Mammary epithelial cell (primary cell): Measurements from ENCODE around the gene CST9.

ENCODE experiments used
- CTCF ChIP-seq, 2 donors: IDR thresholded peaks in 1 of 2; conservative IDR thresholded peaks in 1 of 2; 2 replicates each; pipeline ENCODE4 v1.5.1; 2011 to 2012; ENCODE audit warnings: inconsistent platforms in 2 of 2, low read length in 2 of 2, mild to moderate bottlenecking in 2 of 2, control low read depth in 1 of 2, low read depth in 1 of 2; ENCODE audit not compliant: insufficient read depth in 1 of 2; ENCODE audit errors: extremely low read depth in 1 of 2
- EZH2 ChIP-seq: IDR thresholded peaks from 2 replicates; pipeline ENCODE4 v1.6.1; 2012; ENCODE audit warnings: low read length, inconsistent platforms, borderline replicate concordance

- TF ChIP-seq EZH2 (no peak), CTCF (conservative IDR thresholded peaks at IDR 0.05 in 1 of 2, IDR thresholded peaks at IDR 0.05 in 1 of 2; ENCODE audit: extremely low read depth in 1 of 2, insufficient read depth in 1 of 2, low read depth in 1 of 2, low read length in 2 of 2) (no peak)
These were observed 3.9 kb upstream of the CST9 start for GRCh38 chr20:23609486-23610109.
